GM12891 (cell line): ENCODE measurements around the gene KCND1.

ENCODE experiments used
- PAX5 ChIP-seq: IDR thresholded peaks from 2 replicates; pipeline ENCODE4 v1.6.1; 2011; ENCODE audit warnings: low read length, moderate library complexity, mild to moderate bottlenecking; ENCODE audit not compliant: insufficient read depth, severe bottlenecking
- POLR2A ChIP-seq: IDR thresholded peaks from 2 replicates; pipeline ENCODE4 v1.6.1; 2011; ENCODE audit warnings: low read depth, low read length, control low read depth
- POLR2AphosphoS5 ChIP-seq: IDR thresholded peaks from 2 replicates; pipeline ENCODE4 v1.6.1; 2011; ENCODE audit warnings: low read depth, low read length, control low read depth
- POU2F2 ChIP-seq: IDR thresholded peaks from 2 replicates; pipeline ENCODE4 v1.6.1; 2011; ENCODE audit warnings: low read depth, mild to moderate bottlenecking, control low read depth, low read length, moderate library complexity
- SPI1 ChIP-seq: IDR thresholded peaks from 2 replicates; pipeline ENCODE4 v1.6.1; 2011; ENCODE audit warnings: low read depth, low read length, control low read depth
- TAF1 ChIP-seq: IDR thresholded peaks from 2 replicates; pipeline ENCODE4 v1.6.1; 2011; ENCODE audit warnings: low read depth, low read length, control low read depth

- TF ChIP-seq TAF1 (no peak), POLR2A (no peak), POLR2AphosphoS5 (no peak), SPI1 (no peak), POU2F2 (no peak), PAX5 (no peak)
Measured at GRCh38 chrX:48981178-48981577, 9.5 kb upstream of the KCND1 start.
